GM19099 (cell line): ENCODE results near the gene LRIG3.

Source experiments
- POLR2A ChIP-seq: IDR thresholded peaks from 3 replicates; pipeline ENCODE4 v1.6.1; 2011; ENCODE audit warnings: low read depth; ENCODE audit not compliant: insufficient read length; ENCODE audit errors: extremely low read depth

Gene LRIG3

GRCh38 chr12:58858030-58858429 lies 62.3 kb downstream of the LRIG3 start:
- no peak for TF ChIP-seq POLR2A

- TF ChIP-seq POLR2A, result no peak
Observed at GRCh38 chr12:58850826-58851225, 69.5 kb downstream of the LRIG3 start.

GRCh38 chr12:58847901-58848600 lies 72.3 kb downstream of the LRIG3 start:
- no peak for TF ChIP-seq POLR2A

- no peak for TF ChIP-seq POLR2A
Observed at GRCh38 chr12:58844161-58844560, 76.1 kb downstream of the LRIG3 start.

GRCh38 chr12:58841058-58841798 lies 79.1 kb downstream of the LRIG3 start:
- TF ChIP-seq POLR2A, result no peak

- no peak for TF ChIP-seq POLR2A
Observed at GRCh38 chr12:58833853-58834252, 86.5 kb downstream of the LRIG3 start.

- TF ChIP-seq POLR2A, result no peak
Observed at GRCh38 chr12:58832920-58833319, 87.4 kb downstream of the LRIG3 start.
